Esophagus muscularis mucosa (tissue), 4 donors: ENCODE results near the gene MPHOSPH8. TPM values are rescaled to one million over a fixed set of nuclear protein-coding genes. Genes with fewer than 3 reads are reported as not detected.
A peak's percentile ranks its signal among the peaks of the same experiment; 100 is the strongest.

Experiments used
- DNase-seq: peaks from one replicate; pipeline ENCODE4 v3.0.0-alpha.2; 2017; ENCODE audit errors: extremely low spot score
- H3K27ac ChIP-seq, 4 donors: fragments of 200-600 bp; sonication (generic); replicated peaks in 1 of 4; 1 replicate in 3 of 4; 2 replicates in 1 of 4; pipeline ENCODE4 v1.5.1; 2016 to 2019; ENCODE audit warnings: mild to moderate bottlenecking in 1 of 4
- H3K27me3 ChIP-seq, 4 donors: fragments of 200-600 bp; sonication (generic); one replicate each; pipeline versions ENCODE4 v1.5.1 to v1.6.0; 2016 to 2019
- H3K36me3 ChIP-seq, 4 donors: fragments of 200-600 bp; sonication (generic); one replicate each; pipeline ENCODE4 v1.5.1; 2016 to 2019
- H3K4me1 ChIP-seq, 4 donors: fragments of 200-600 bp; sonication (generic); one replicate each; pipeline ENCODE4 v1.5.1; 2016 to 2019
- H3K4me3 ChIP-seq, 4 donors: fragments of 200-600 bp; sonication (generic); 1 replicate in 2 of 4; 2 replicates in 2 of 4; pipeline ENCODE4 v1.5.1; 2016 to 2019; ENCODE audit warnings: mild to moderate bottlenecking in 4 of 4, moderate library complexity in 1 of 4
- H3K9me3 ChIP-seq, 4 donors: fragments of 200-600 bp; sonication (generic); 1 replicate in 3 of 4; 2 replicates in 1 of 4; pipeline ENCODE4 v1.5.1; 2016 to 2019
- EP300 ChIP-seq: sonication (generic); formaldehyde crosslinking; IDR thresholded peaks from one replicate; pipeline ENCODE4 v1.6.1; 2017; ENCODE audit warnings: antibody characterized with exemption
- POLR2A ChIP-seq: fragments of 450-650 bp; IDR thresholded peaks from one replicate; pipeline ENCODE4 v1.6.1; 2017; ENCODE audit warnings: antibody characterized with exemption, moderate library complexity, mild to moderate bottlenecking, low read depth
- POLR2AphosphoS5 ChIP-seq, 2 donors: sonication (generic); formaldehyde crosslinking; IDR thresholded peaks; one replicate each; pipeline ENCODE4 v1.6.1; 2017; ENCODE audit warnings: antibody characterized with exemption in 2 of 2
- WGBS: methylation state at CpG from one replicate; pipeline ENCODE4 v1.1.5; 2018; 5-methylcytosine and 5-hydroxymethylcytosine counted together
- intact Hi-C: fragments of 100-400 bp; cut with DNase I; formaldehyde crosslinking; loops from one replicate; pipeline ENCODE4 v1.15.1; 2023
- total RNA-seq, 4 donors: library from RNA; depleted of rRNA; stranded (reverse); fragments of >200 nt; gene quantifications; one replicate each; pipeline versions ENCODE4 v1.1.0 to v1.2.1, GENCODE V29; 2016
- TF ChIP-seq, protein P1 (sequence below), 3 experiments: fragments of 200-600 bp in 2 of 3; fragments of 450-650 bp in 1 of 3; sonication (generic) in 2 of 3; IDR thresholded peaks; one replicate each; pipeline ENCODE4 v1.5.1; 2017 to 2019; ENCODE audit warnings: antibody characterized with exemption in 3 of 3, mild to moderate bottlenecking in 2 of 3, moderate library complexity in 1 of 3

Gene MPHOSPH8
- total RNA-seq, 4 donors from 2014 or later = 34.1 to 40.3 (median 39.0) TPM

DNA sequence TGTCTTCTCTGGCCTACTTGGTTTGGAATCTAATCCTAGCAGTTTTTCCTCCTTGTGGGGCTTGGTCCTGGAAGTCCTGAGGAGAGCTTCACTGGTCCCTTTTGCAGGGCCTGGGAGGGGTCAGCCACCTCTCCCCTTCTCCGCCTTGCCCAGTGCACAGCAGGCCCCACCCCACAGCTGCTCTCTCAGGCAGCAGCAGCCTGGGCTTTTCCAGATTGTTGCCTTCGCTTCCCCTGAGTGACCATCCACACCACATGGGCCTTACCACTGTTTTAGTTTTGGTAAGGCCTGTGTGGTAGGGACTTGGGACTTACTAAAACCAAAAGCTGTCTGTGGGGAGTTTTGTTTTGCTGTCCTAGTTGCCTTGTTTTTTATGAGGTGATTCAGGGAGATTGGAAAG, 11.5 kb downstream of the MPHOSPH8 start:
- Histone ChIP-seq H3K36me3 (peaks cover 28 to 77% (median 56%) of the 10 kb centered on the region in 4 donors), H3K27ac (no peak overlapping the region), H3K9me3 (no peaks in the 10 kb centered on the region), H3K4me3 (no peak overlapping the region), H3K4me1 (peaks cover 0 to 6% (median 4%) of the 10 kb centered on the region in 4 donors), H3K27me3 (no peaks in the 10 kb centered on the region)
- intact Hi-C loops = no loop called here
- 96% methylated on average over 2 of the region's 2 CpGs for WGBS
- no peak for TF ChIP-seq EP300
- TF ChIP-seq, protein P1, sequence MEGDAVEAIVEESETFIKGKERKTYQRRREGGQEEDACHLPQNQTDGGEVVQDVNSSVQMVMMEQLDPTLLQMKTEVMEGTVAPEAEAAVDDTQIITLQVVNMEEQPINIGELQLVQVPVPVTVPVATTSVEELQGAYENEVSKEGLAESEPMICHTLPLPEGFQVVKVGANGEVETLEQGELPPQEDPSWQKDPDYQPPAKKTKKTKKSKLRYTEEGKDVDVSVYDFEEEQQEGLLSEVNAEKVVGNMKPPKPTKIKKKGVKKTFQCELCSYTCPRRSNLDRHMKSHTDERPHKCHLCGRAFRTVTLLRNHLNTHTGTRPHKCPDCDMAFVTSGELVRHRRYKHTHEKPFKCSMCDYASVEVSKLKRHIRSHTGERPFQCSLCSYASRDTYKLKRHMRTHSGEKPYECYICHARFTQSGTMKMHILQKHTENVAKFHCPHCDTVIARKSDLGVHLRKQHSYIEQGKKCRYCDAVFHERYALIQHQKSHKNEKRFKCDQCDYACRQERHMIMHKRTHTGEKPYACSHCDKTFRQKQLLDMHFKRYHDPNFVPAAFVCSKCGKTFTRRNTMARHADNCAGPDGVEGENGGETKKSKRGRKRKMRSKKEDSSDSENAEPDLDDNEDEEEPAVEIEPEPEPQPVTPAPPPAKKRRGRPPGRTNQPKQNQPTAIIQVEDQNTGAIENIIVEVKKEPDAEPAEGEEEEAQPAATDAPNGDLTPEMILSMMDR (IDR thresholded peaks at IDR 0.05) = no peak
- no peak for TF ChIP-seq POLR2A
- no peak for TF ChIP-seq POLR2AphosphoS5 (IDR thresholded peaks at IDR 0.05)
- no peak for DNase-seq

DNA sequence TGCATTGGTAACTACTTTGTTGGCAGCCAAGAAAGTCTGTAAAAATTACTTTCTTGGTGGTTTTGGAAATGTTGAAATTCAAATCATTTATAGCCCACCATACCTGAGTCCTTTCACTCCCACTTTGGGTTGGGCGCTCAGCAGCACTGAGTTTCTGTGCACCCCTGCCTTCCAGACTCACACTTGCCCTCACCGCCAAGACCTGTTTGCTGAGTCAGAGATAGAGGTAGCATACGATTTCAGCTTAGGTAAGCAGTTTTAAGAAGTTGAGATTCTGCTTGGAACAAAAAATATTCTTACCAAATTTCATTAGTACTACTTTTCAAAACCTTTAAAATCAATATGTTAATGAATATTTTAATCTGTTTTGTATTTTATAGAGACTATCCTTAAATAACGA, 12.6 kb downstream of the MPHOSPH8 start:
- TF ChIP-seq POLR2A (no peak), POLR2AphosphoS5 (IDR thresholded peaks at IDR 0.05) (no peak), EP300 (no peak)
- TF ChIP-seq, protein P1 (IDR thresholded peaks at IDR 0.05) = no peak
- H3K4me1 ChIP-seq = peaks cover 0 to 5% (median 2%) of the 10 kb centered on the region in 4 donors
- H3K27me3 ChIP-seq = no peaks in the 10 kb centered on the region
- no peak for DNase-seq
- intact Hi-C loops = no loop called here
- no peak overlapping the region for H3K27ac ChIP-seq
- H3K4me3 ChIP-seq = no peak overlapping the region
- 90% methylated on average over 4 of the region's 4 CpGs for WGBS
- no peaks in the 10 kb centered on the region for H3K9me3 ChIP-seq
- peaks cover 35 to 88% (median 62%) of the 10 kb centered on the region in 4 donors for H3K36me3 ChIP-seq

DNA sequence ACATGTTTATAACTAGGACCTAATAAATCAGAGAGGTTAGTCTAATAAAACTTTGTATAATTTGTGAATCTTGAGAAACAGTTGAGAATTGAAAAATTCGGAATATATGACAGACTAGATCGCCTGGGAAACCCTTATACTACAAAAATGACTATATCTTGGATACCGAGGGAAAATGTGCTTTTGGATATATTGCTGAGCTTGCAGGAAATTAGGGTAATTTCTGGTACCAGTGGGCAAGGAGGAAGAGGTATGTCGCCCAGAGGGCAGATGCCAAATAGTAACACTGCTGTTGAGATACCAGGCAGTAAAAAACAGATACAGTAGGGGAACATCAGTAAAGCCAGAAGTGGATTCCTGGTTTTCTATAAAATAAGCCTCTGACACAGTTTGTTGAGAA, 17.3 kb downstream of the MPHOSPH8 start:
- DNase-seq = no peak
- H3K4me1 ChIP-seq = no peaks in the 10 kb centered on the region
- intact Hi-C loops = no loop called here
- 95% methylated on average over 4 of the region's 4 CpGs for WGBS
- H3K27me3 ChIP-seq = no peaks in the 10 kb centered on the region
- TF ChIP-seq POLR2A = no peak
- TF ChIP-seq EP300 = no peak
- TF ChIP-seq, protein P1 (IDR thresholded peaks at IDR 0.05) = no peak
- no peak for TF ChIP-seq POLR2AphosphoS5 (IDR thresholded peaks at IDR 0.05)
- no peak overlapping the region for H3K27ac ChIP-seq
- H3K4me3 ChIP-seq = no peak overlapping the region
- no peaks in the 10 kb centered on the region for H3K9me3 ChIP-seq
- peaks cover 28 to 95% (median 68%) of the 10 kb centered on the region in 4 donors for H3K36me3 ChIP-seq

DNA sequence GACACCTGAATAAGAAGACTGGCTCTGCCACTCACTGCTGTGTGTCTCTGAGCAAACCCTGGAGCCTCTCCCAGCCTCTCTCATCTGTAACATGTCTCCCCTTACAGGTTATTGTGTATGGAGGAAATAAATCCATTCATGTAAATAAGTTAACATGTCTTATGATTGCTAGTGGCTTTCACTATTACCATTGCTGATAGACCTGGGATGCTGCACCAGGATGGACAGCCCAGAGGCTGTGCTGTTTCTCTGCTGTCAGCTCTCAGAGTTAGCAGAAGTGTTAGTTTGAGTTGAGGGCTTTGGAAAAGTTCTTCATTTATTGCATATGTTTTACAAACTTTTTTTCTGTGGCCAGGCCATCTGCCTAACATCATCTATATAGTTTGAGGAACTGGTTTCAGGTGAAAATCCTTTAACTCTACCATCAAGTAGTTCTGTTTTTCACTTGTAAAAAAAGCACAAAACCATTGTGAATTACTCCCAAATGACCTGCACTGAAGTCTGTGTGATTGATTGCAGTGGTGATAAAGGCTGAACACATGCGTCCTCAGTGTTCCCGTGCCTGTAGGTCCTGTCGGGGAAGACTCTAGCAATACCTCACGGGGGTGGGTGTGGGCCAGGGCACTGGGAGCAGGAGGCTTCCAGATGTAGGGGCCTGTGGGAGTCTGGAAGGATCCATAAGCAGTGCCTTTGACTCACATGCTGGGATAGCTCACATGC, 24.6 kb downstream of the MPHOSPH8 start:
- WGBS = 41% methylated on average over 4 of the region's 4 CpGs
- Histone ChIP-seq H3K4me3 (no peak overlapping the region), H3K27ac (no peak overlapping the region), H3K4me1 (no peaks in the 10 kb centered on the region), H3K36me3 (peaks cover 24 to 92% (median 60%) of the 10 kb centered on the region in 4 donors), H3K9me3 (no peaks in the 10 kb centered on the region), H3K27me3 (no peaks in the 10 kb centered on the region)
- DNase-seq = peak; percentile 64
- intact Hi-C loops = no loop called here
- no peak for TF ChIP-seq POLR2AphosphoS5 (IDR thresholded peaks at IDR 0.05)
- TF ChIP-seq, protein P1 (IDR thresholded peaks at IDR 0.05) = no peak
- no peak for TF ChIP-seq POLR2A

DNA sequence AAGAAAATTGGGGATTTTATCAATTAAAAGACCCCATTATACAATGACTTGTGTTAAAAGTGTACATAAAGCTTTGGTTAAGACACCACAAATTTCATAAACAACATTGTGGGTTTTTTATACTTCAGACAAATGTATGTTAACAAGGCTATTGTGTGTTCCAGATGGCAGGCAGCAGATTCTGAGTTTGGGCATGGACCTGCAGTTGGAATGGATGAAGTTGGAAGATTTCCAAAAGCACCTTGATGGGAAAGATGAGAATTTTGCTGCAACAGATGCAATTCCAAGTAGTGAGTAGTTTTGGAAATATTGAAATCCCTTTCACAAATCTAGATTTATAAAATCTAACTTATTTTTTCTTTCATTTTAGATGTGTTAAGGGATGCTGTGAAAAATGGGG, 25.4 kb downstream of the MPHOSPH8 start:
- H3K4me3 ChIP-seq = no peak overlapping the region
- DNase-seq = no peak
- H3K36me3 ChIP-seq = peaks cover 31 to 95% (median 62%) of the 10 kb centered on the region in 4 donors
- no peak for TF ChIP-seq POLR2A
- TF ChIP-seq, protein P1 (IDR thresholded peaks at IDR 0.05) = no peak
- TF ChIP-seq POLR2AphosphoS5 (IDR thresholded peaks at IDR 0.05) = no peak
- TF ChIP-seq EP300 = no peak
- no peaks in the 10 kb centered on the region for H3K9me3 ChIP-seq
- intact Hi-C loops = no loop called here
- no peaks in the 10 kb centered on the region for H3K4me1 ChIP-seq
- H3K27me3 ChIP-seq = no peaks in the 10 kb centered on the region
- H3K27ac ChIP-seq = no peak overlapping the region
